GM12875 (cell line): Measurements from ENCODE around the gene RCAN2.

Experiments used
- H3K4me3 ChIP-seq: one replicate; pipeline ENCODE4 v1.5.1; 2011; ENCODE audit warnings: low read depth, low read length, control low read depth
- CTCF ChIP-seq: IDR thresholded peaks from 2 replicates; pipeline ENCODE4 v1.5.1; 2011; ENCODE audit warnings: low read depth, mild to moderate bottlenecking, control low read depth, inconsistent platforms, low read length, moderate library complexity, borderline replicate concordance; ENCODE audit not compliant: insufficient read depth

The RCAN2 gene

GRCh38 chr6:46525583-46525982 lies 34.3 kb upstream of the RCAN2 start:
- TF ChIP-seq CTCF: no peak
- no peak overlapping the region for H3K4me3 ChIP-seq

GRCh38 chr6:46521464-46521971 lies 30.3 kb upstream of the RCAN2 start:
- H3K4me3 ChIP-seq: no peak overlapping the region
- TF ChIP-seq CTCF: no peak

- TF ChIP-seq CTCF: no peak
- H3K4me3 ChIP-seq: no peak overlapping the region
Measured at GRCh38 chr6:46517202-46517601, 26.0 kb upstream of the RCAN2 start.

GRCh38 chr6:46513533-46513932 lies 22.3 kb upstream of the RCAN2 start:
- TF ChIP-seq CTCF: no peak
- H3K4me3 ChIP-seq: no peak overlapping the region

- TF ChIP-seq CTCF: no peak
- H3K4me3 ChIP-seq: no peak overlapping the region
Measured at GRCh38 chr6:46511320-46511719, 20.1 kb upstream of the RCAN2 start.

- H3K4me3 ChIP-seq: no peak overlapping the region
- TF ChIP-seq CTCF: no peak
Measured at GRCh38 chr6:46510651-46511050, 19.4 kb upstream of the RCAN2 start.

- TF ChIP-seq CTCF: no peak
- no peak overlapping the region for H3K4me3 ChIP-seq
Measured at GRCh38 chr6:46509981-46510510, 18.8 kb upstream of the RCAN2 start.
